ENCODE measurements around the gene GSK3B. TPM values are rescaled to one million over a fixed set of nuclear protein-coding genes. Genes with fewer than 3 reads are reported as not detected.

GSK3B gene
- total and polyA plus RNA-seq, 10 of the 15 experiments (the other 5 are each of a cell fraction or from before 2014, with no cell fraction given): 8.5 to 49.8 (median 25.5) TPM

DNA sequence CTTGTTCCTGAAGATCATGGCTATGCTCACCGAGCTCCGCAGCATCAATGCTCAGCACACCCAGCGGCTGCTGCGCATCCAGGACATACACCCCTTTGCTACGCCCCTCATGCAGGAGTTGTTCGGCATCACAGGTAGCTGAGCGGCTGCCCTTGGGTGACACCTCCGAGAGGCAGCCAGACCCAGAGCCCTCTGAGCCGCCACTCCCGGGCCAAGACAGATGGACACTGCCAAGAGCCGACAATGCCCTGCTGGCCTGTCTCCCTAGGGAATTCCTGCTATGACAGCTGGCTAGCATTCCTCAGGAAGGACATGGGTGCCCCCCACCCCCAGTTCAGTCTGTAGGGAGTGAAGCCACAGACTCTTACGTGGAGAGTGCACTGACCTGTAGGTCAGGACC lies 277.2 kb downstream of the GSK3B start:
- Histone ChIP-seq H4K20me1 (ENCODE audit: control insufficient read depth, insufficient read depth) (no peaks in the 10 kb centered on the region), H3K9me3 (replicated peaks; ENCODE audit: control insufficient read depth, insufficient read depth, low read length) (no peaks in the 10 kb centered on the region), H3K9ac (ENCODE audit: control insufficient read depth, insufficient read depth, low read length) (no peak overlapping the region), H3K4me3 (no peak overlapping the region), H2AFZ (ENCODE audit: control insufficient read depth, low read depth, low read length) (no peak overlapping the region), H3K4me1 (ENCODE audit: control insufficient read depth, insufficient read depth, low read length) (no peaks in the 10 kb centered on the region), H3K36me3 (ENCODE audit: control insufficient read depth in 2 of 2, insufficient read depth in 2 of 2, low read length in 1 of 2) (no peaks in the 10 kb centered on the region), H3K27ac (ENCODE audit: control insufficient read depth, insufficient read depth) (no peak overlapping the region), H3K79me2 (ENCODE audit: control insufficient read depth, insufficient read depth, low read length) (no peaks in the 10 kb centered on the region), H3K4me2 (ENCODE audit: control insufficient read depth, insufficient read depth) (no peak overlapping the region), H3K27me3 (replicated peaks in 1 of 2; ENCODE audit: control insufficient read depth in 2 of 2, insufficient read depth in 2 of 2, low read length in 1 of 2) (no peaks in the 10 kb centered on the region)
- ChIA-PET CTCF (interaction anchor here (1.1 to 1.4 kb wide), 2 partner anchors 11 to 600 kb away, joined by 3 to 4 read pairs; no protein-coding TSS in a partner anchor), SMC1A (ENCODE audit: uncharacterized antibody, unreplicated experiment) (interaction anchor here (0.6 kb wide), 1 partner anchor 323 kb away, joined by 4 read pairs; no protein-coding TSS in a partner anchor), POLR2A (interaction anchor here (0.6 kb wide), 1 partner anchor 65 kb away, joined by 4 read pairs; no protein-coding TSS in a partner anchor), RAD21 (ENCODE audit: unreplicated experiment) (no interaction called here)
- DNase-seq (ENCODE audit: low read depth, low spot score): no peak
- 75% methylated on average over 12 of the region's 12 CpGs for WGBS (ENCODE audit: insufficient coverage, insufficient replicate concordance, low lambda C conversion rate, missing lambda C conversion rate)
- no peak for ATAC-seq
- TF ChIP-seq, protein P1, sequence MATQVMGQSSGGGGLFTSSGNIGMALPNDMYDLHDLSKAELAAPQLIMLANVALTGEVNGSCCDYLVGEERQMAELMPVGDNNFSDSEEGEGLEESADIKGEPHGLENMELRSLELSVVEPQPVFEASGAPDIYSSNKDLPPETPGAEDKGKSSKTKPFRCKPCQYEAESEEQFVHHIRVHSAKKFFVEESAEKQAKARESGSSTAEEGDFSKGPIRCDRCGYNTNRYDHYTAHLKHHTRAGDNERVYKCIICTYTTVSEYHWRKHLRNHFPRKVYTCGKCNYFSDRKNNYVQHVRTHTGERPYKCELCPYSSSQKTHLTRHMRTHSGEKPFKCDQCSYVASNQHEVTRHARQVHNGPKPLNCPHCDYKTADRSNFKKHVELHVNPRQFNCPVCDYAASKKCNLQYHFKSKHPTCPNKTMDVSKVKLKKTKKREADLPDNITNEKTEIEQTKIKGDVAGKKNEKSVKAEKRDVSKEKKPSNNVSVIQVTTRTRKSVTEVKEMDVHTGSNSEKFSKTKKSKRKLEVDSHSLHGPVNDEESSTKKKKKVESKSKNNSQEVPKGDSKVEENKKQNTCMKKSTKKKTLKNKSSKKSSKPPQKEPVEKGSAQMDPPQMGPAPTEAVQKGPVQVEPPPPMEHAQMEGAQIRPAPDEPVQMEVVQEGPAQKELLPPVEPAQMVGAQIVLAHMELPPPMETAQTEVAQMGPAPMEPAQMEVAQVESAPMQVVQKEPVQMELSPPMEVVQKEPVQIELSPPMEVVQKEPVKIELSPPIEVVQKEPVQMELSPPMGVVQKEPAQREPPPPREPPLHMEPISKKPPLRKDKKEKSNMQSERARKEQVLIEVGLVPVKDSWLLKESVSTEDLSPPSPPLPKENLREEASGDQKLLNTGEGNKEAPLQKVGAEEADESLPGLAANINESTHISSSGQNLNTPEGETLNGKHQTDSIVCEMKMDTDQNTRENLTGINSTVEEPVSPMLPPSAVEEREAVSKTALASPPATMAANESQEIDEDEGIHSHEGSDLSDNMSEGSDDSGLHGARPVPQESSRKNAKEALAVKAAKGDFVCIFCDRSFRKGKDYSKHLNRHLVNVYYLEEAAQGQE (IDR thresholded peaks at IDR 0.05; ENCODE audit: low read depth, low read length): no peak
- TF ChIP-seq ZNF622 (IDR thresholded peaks at IDR 0.05): no peak
- TF ChIP-seq, protein P2, sequence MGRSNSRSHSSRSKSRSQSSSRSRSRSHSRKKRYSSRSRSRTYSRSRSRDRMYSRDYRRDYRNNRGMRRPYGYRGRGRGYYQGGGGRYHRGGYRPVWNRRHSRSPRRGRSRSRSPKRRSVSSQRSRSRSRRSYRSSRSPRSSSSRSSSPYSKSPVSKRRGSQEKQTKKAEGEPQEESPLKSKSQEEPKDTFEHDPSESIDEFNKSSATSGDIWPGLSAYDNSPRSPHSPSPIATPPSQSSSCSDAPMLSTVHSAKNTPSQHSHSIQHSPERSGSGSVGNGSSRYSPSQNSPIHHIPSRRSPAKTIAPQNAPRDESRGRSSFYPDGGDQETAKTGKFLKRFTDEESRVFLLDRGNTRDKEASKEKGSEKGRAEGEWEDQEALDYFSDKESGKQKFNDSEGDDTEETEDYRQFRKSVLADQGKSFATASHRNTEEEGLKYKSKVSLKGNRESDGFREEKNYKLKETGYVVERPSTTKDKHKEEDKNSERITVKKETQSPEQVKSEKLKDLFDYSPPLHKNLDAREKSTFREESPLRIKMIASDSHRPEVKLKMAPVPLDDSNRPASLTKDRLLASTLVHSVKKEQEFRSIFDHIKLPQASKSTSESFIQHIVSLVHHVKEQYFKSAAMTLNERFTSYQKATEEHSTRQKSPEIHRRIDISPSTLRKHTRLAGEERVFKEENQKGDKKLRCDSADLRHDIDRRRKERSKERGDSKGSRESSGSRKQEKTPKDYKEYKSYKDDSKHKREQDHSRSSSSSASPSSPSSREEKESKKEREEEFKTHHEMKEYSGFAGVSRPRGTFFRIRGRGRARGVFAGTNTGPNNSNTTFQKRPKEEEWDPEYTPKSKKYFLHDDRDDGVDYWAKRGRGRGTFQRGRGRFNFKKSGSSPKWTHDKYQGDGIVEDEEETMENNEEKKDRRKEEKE (IDR thresholded peaks at IDR 0.05): no peak
- TF ChIP-seq BRCA1 (IDR thresholded peaks at IDR 0.05; ENCODE audit: low read depth, low read length): no peak
- TF ChIP-seq RELA (IDR thresholded peaks at IDR 0.05; ENCODE audit: borderline replicate concordance, partially characterized antibody): no peak
- TF ChIP-seq POU2F2 (IDR thresholded peaks at IDR 0.05; ENCODE audit: borderline replicate concordance, low read depth, low read length): no peak
- TF ChIP-seq TCF12 (IDR thresholded peaks at IDR 0.05; ENCODE audit: low read depth, low read length): no peak
- no peak for TF ChIP-seq CHD4 (IDR thresholded peaks at IDR 0.05)
- no peak for TF ChIP-seq LARP7 (IDR thresholded peaks at IDR 0.05)
- TF ChIP-seq SMAD1 (IDR thresholded peaks at IDR 0.05; ENCODE audit: low read depth, partially characterized antibody): no peak
- TF ChIP-seq YY1 (IDR thresholded peaks at IDR 0.05; ENCODE audit: low read depth, low read length): no peak
- TF ChIP-seq BACH1 (IDR thresholded peaks at IDR 0.05; ENCODE audit: borderline replicate concordance): no peak
- TF ChIP-seq, protein P3, sequence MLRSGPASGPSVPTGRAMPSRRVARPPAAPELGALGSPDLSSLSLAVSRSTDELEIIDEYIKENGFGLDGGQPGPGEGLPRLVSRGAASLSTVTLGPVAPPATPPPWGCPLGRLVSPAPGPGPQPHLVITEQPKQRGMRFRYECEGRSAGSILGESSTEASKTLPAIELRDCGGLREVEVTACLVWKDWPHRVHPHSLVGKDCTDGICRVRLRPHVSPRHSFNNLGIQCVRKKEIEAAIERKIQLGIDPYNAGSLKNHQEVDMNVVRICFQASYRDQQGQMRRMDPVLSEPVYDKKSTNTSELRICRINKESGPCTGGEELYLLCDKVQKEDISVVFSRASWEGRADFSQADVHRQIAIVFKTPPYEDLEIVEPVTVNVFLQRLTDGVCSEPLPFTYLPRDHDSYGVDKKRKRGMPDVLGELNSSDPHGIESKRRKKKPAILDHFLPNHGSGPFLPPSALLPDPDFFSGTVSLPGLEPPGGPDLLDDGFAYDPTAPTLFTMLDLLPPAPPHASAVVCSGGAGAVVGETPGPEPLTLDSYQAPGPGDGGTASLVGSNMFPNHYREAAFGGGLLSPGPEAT (IDR thresholded peaks at IDR 0.05; ENCODE audit: low read depth): no peak
- in situ Hi-C loops (cut with MboI) (no loop called here), intact Hi-C loops (cut with micrococcal nuclease; ENCODE audit: unreplicated experiment) (no loop called here)
- no peak for FAIRE-seq
- no TSS peak for BruUV-seq (replicated peaks)
